ENCODE measurements around the gene ZC3H4. TPM values are rescaled to one million over a fixed set of nuclear protein-coding genes. Genes with fewer than 3 reads are reported as not detected.

The ZC3H4 gene
- total and polyA plus RNA-seq, 2 donors (not counting 3 experiments of a cell fraction or from before 2014, with no cell fraction given), result 6.2 to 63.9 TPM

GRCh38 chr19:47111682-47112165 is 1.9 kb downstream of the ZC3H4 start:
- peak overlapping the region; percentile 99 for H3K9ac ChIP-seq (replicated peaks; ENCODE audit: extremely low read depth, insufficient read depth, low read length)
- intact Hi-C loops (cut with micrococcal nuclease), result loop anchor here (2.0 to 5.0 kb wide), 3 partner anchors 19 to 249 kb away; partner anchors contain the start of genes ARHGAP35, SAE1 and TMEM160
- peak overlapping the region; percentile 92 for H3K27ac ChIP-seq (ENCODE audit: insufficient read depth, low read depth, low read length)
- CTCF ChIA-PET, result interaction anchor here (1.7 kb wide), 1 partner anchor 32 kb away, joined by 6 read pairs; no protein-coding TSS in a partner anchor
- H3K4me2 ChIP-seq (ENCODE audit: insufficient read depth, low read length), result peak overlapping the region; percentile 93
- no peaks in the 10 kb centered on the region for H3K9me1 ChIP-seq (replicated peaks; ENCODE audit: control insufficient read depth, extremely low read depth, insufficient read depth, low read length)
- FAIRE-seq (no peak), DNase-seq (ENCODE audit: low read depth, low spot score) (no peak)
- no peaks in the 10 kb centered on the region for H3K9me3 ChIP-seq (replicated peaks; ENCODE audit: control insufficient read depth, insufficient read depth, low read length)
- no peaks in the 10 kb centered on the region for H3K27me3 ChIP-seq (ENCODE audit: control insufficient read depth in 2 of 2, insufficient read depth in 2 of 2, low read length in 2 of 2)
- H2AFZ ChIP-seq (ENCODE audit: low read depth, low read length), result peak overlapping the region; percentile 20
- peak overlapping the region; percentile 80 to 94 (median 93) for H3K4me3 ChIP-seq (replicated peaks in 1 of 3; ENCODE audit: insufficient read depth in 1 of 3, low read depth in 1 of 3, low read length in 3 of 3)
- TSS peak; percentile 37 for BruUV-seq (replicated peaks)
- dilution Hi-C loops (cut with MboI; ENCODE audit: extremely low pct_ligation_motif_present, low sequenced_read_pairs), result no loop called here
- TF ChIP-seq MAX (IDR thresholded peaks at IDR 0.05; ENCODE audit: insufficient read depth, insufficient read length) (no peak), FOS (IDR thresholded peaks at IDR 0.05; ENCODE audit: borderline replicate concordance, insufficient read depth, low read length) (no peak), POLR2AphosphoS5 (IDR thresholded peaks at IDR 0.05; ENCODE audit: insufficient read depth, low read depth, low read length) (no peak), MYC (IDR thresholded peaks at IDR 0.05; ENCODE audit: low read depth, low read length) (no peak), CTCF (IDR thresholded peaks at IDR 0.05; ENCODE audit: extremely low read depth in 1 of 2, insufficient read depth in 1 of 2, low read depth in 1 of 2, low read length in 2 of 2) (no peak), GATA2 (IDR thresholded peaks at IDR 0.05; ENCODE audit: insufficient read depth, insufficient read length, low read depth, low read length) (no peak), JUN (IDR thresholded peaks at IDR 0.05; ENCODE audit: borderline replicate concordance, insufficient read depth, insufficient read length, low read depth) (no peak), EZH2 (IDR thresholded peaks at IDR 0.05; ENCODE audit: borderline replicate concordance, low read depth, low read length, severe bottlenecking) (no peak), POLR2A (IDR thresholded peaks at IDR 0.05; ENCODE audit: low read depth, low read length) (no peak)
- peaks cover 38% of the 10 kb centered on the region for H3K4me1 ChIP-seq (ENCODE audit: control insufficient read depth, extremely low read depth, insufficient read depth, low read length)
- H3K79me2 ChIP-seq (ENCODE audit: control insufficient read depth, insufficient read depth, low read length), result peaks cover 51% of the 10 kb centered on the region
- no peaks in the 10 kb centered on the region for H4K20me1 ChIP-seq (replicated peaks; ENCODE audit: control insufficient read depth, extremely low read depth, insufficient read depth, low read length)
- POLR2A ChIA-PET, result no interaction called here
- no peaks in the 10 kb centered on the region for H3K36me3 ChIP-seq (ENCODE audit: control insufficient read depth in 2 of 2, extremely low read depth in 1 of 2, insufficient read depth in 2 of 2, low read length in 2 of 2)
